Kidney epithelial cell (primary cell): ENCODE data around the gene SGTA. TPM values are rescaled to one million over a fixed set of nuclear protein-coding genes. Genes with fewer than 3 reads are reported as not detected.

Source experiments
- DNase-seq: peaks from one replicate; pipeline ENCODE4 v3.0.0-alpha.2; 2010; ENCODE audit warnings: low read depth
- H3K27me3 ChIP-seq: 2 replicates; pipeline ENCODE4 v1.6.0; 2011; ENCODE audit warnings: low read length; ENCODE audit not compliant: control insufficient read depth, insufficient read depth
- H3K36me3 ChIP-seq: 2 replicates; pipeline ENCODE4 v1.5.1; 2011; ENCODE audit warnings: low read length; ENCODE audit not compliant: control insufficient read depth, insufficient read depth
- H3K4me3 ChIP-seq: 2 replicates; pipeline ENCODE4 v1.5.1; 2011; ENCODE audit warnings: low read depth, mild to moderate bottlenecking, control low read depth, low read length
- CTCF ChIP-seq: IDR thresholded peaks from 2 replicates; pipeline ENCODE4 v1.5.1; 2011; ENCODE audit warnings: mild to moderate bottlenecking, moderate library complexity, low read length, control low read depth, inconsistent platforms; ENCODE audit not compliant: insufficient read depth, poor library complexity, severe bottlenecking
- total RNA-seq: library from RNA; depleted of rRNA; stranded (reverse); fragments of >200 nt; gene quantifications from 2 replicates; pipeline ENCODE4 v1.2.3, GENCODE V29; 2015

Gene SGTA
- total RNA-seq, 1 donor from 2014 or later = 70.7 TPM

GRCh38 chr19:2775556-2776430, 7.3 kb downstream of the SGTA start:
- no peaks in the 10 kb centered on the region for H3K36me3 ChIP-seq
- DNase-seq = no peak
- no peak for TF ChIP-seq CTCF
- no peak overlapping the region for H3K4me3 ChIP-seq
- no peaks in the 10 kb centered on the region for H3K27me3 ChIP-seq

- DNase-seq = no peak
- Histone ChIP-seq H3K36me3 (no peaks in the 10 kb centered on the region), H3K4me3 (no peak overlapping the region), H3K27me3 (no peaks in the 10 kb centered on the region)
- TF ChIP-seq CTCF = no peak
These were observed 8.0 kb downstream of the SGTA start for GRCh38 chr19:2774953-2775555.

- DNase-seq = no peak
- no peak for TF ChIP-seq CTCF
- Histone ChIP-seq H3K36me3 (no peaks in the 10 kb centered on the region), H3K4me3 (no peak overlapping the region), H3K27me3 (no peaks in the 10 kb centered on the region)
These were observed 8.9 kb downstream of the SGTA start for GRCh38 chr19:2774083-2774679.

- no peak for DNase-seq
- H3K4me3 ChIP-seq = no peak overlapping the region
- H3K36me3 ChIP-seq = no peaks in the 10 kb centered on the region
- no peaks in the 10 kb centered on the region for H3K27me3 ChIP-seq
- no peak for TF ChIP-seq CTCF
These were observed 11.0 kb downstream of the SGTA start for GRCh38 chr19:2771786-2772674.

- no peak for DNase-seq
- no peaks in the 10 kb centered on the region for H3K27me3 ChIP-seq
- H3K36me3 ChIP-seq = no peaks in the 10 kb centered on the region
- no peak for TF ChIP-seq CTCF
- H3K4me3 ChIP-seq = no peak overlapping the region
These were observed 12.7 kb downstream of the SGTA start for GRCh38 chr19:2770055-2771013.
